ENCODE data around the gene CDK18.

CDK18 gene

GRCh38 chr1:205581321-205581980 is 77.0 kb downstream of the CDK18 start:
- in situ Hi-C loops (cut with HindIII; ENCODE audit: low sequenced_read_pairs) = no loop called here

DNA sequence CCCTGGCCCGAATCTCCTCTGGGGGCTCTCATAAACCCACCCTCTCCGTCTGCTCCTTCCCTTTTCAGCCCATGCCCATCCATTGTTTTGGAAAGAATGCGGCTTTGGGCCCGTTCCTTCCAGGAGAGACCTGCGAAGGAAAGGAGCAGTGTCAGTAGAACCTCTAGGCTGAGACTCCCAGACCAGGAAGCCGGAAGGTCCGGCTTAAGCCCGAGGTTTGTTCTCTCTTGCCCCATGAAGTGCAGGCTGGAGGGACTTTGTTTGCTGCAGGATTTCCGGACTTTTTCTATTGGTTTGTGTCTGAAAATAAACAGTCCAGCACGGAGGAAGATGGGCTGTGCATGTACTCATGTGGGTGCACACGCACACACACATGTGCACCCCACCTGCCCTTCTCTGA is 77.6 kb downstream of the CDK18 start:
- in situ Hi-C loops (cut with HindIII; ENCODE audit: low sequenced_read_pairs) = no loop called here

Data from DLD1 (cell line).